SK-N-SH (cell line): ENCODE measurements around the gene LCA5L. TPM values are rescaled to one million over a fixed set of nuclear protein-coding genes. Genes with fewer than 3 reads are reported as not detected.

Experiments
- CTCF ChIA-PET: fragments of 300-600, 350-600 bp; formaldehyde crosslinking; extraction: SDS; loops from one replicate; lab custom pipeline; 2021; lab: Yijun Ruan, JAX
- POLR2A ChIA-PET: fragments of 350-600 bp; sonication (Branson Sonifier 250); formaldehyde crosslinking; extraction: SDS; loops from one replicate; lab custom pipeline; 2020; ENCODE audit warnings: antibody characterized with exemption, inconsistent platforms; lab: Yijun Ruan, JAX
- DNase-seq: peaks from one replicate; pipeline ENCODE4 v3.0.0; 2012
- H2AFZ ChIP-seq: fragments of 200-600 bp; sonication (generic); 2 replicates; pipeline ENCODE4 v1.8.1; 2016; ENCODE audit warnings: antibody characterized with exemption, mild to moderate bottlenecking, low read depth
- H3F3A ChIP-seq: fragments of 200-600 bp; sonication (generic); replicated peaks from 2 replicates; pipeline ENCODE3; 2016; ENCODE audit warnings: antibody characterized with exemption, mild to moderate bottlenecking; ENCODE audit not compliant: insufficient read depth
- H3K27ac ChIP-seq, 2 experiments: fragments of 200-500 bp in 1 of 2; fragments of 200-600 bp in 1 of 2; sonication (Bioruptor generic) in 1 of 2; sonication (generic), shearing (Covaris generic) in 1 of 2; 2 replicates each; pipeline versions ENCODE4 v1.5.1 to v1.6.1; 2014 to 2016; ENCODE audit warnings: low read depth in 2 of 2, inconsistent platforms in 1 of 2, low read length in 1 of 2, mild to moderate bottlenecking in 1 of 2, mixed read lengths in 1 of 2
- H3K27me3 ChIP-seq: fragments of 200-600 bp; sonication (generic), shearing (Covaris generic); 2 replicates; pipeline ENCODE4 v1.6.1; 2016; ENCODE audit warnings: mixed run types; ENCODE audit not compliant: insufficient read depth
- H3K36me3 ChIP-seq, 2 experiments: fragments of 200-500 bp in 1 of 2; fragments of 200-600 bp in 1 of 2; sonication (Bioruptor generic) in 1 of 2; sonication (generic) in 1 of 2; replicated peaks in 1 of 2; 2 replicates each; pipeline versions ENCODE3 to v1.5.1; 2014 to 2016; ENCODE audit warnings: low read length in 1 of 2, mild to moderate bottlenecking in 1 of 2; ENCODE audit not compliant: insufficient read depth in 2 of 2, control insufficient read depth in 1 of 2
- H3K4me1 ChIP-seq, 2 experiments: fragments of 200-500 bp in 1 of 2; fragments of 200-600 bp in 1 of 2; sonication (Bioruptor generic) in 1 of 2; sonication (generic), shearing (Covaris generic) in 1 of 2; 2 replicates each; pipeline versions ENCODE4 v1.5.1 to v1.6.1; 2014 to 2016; ENCODE audit warnings: low read depth in 1 of 2, low read length in 1 of 2, mixed run types in 1 of 2; ENCODE audit not compliant: insufficient read depth in 2 of 2, control insufficient read depth in 1 of 2
- H3K4me2 ChIP-seq: fragments of 200-600 bp; sonication (generic), shearing (Covaris generic); 2 replicates; pipeline ENCODE4 v1.6.1; 2017; ENCODE audit warnings: mixed run types
- H3K4me3 ChIP-seq, 2 experiments: fragments of 200-500 bp in 1 of 2; fragments of 200-600 bp in 1 of 2; sonication (Bioruptor generic) in 1 of 2; sonication (generic), shearing (Covaris generic) in 1 of 2; 2 replicates each; pipeline versions ENCODE4 v1.5.1 to v1.8.1; 2014 to 2016; ENCODE audit warnings: low read depth in 2 of 2, inconsistent platforms in 1 of 2, low read length in 1 of 2, mild to moderate bottlenecking in 1 of 2, mixed read lengths in 1 of 2, moderate library complexity in 1 of 2
- H3K79me2 ChIP-seq: fragments of 200-600 bp; sonication (generic); 2 replicates; pipeline ENCODE4 v1.8.1; 2017; ENCODE audit warnings: mild to moderate bottlenecking; ENCODE audit not compliant: insufficient read depth
- H3K9ac ChIP-seq: fragments of 200-600 bp; sonication (generic); 2 replicates; pipeline ENCODE4 v1.6.1; 2017; ENCODE audit warnings: mixed run types
- H3K9me2 ChIP-seq: fragments of 200-600 bp; sonication (generic); 2 replicates; pipeline ENCODE4 v1.6.1; 2017; ENCODE audit warnings: mixed run types
- H3K9me3 ChIP-seq: fragments of 200-600 bp; sonication (generic); 2 replicates; pipeline ENCODE4 v1.6.1; 2017; ENCODE audit warnings: mixed run types, mild to moderate bottlenecking, moderate library complexity
- H4K20me1 ChIP-seq: fragments of 200-600 bp; sonication (generic); 2 replicates; pipeline ENCODE4 v1.6.1; 2017; ENCODE audit warnings: mild to moderate bottlenecking, mixed run types; ENCODE audit not compliant: insufficient read depth
- CTCF ChIP-seq: fragments of 200-600 bp; sonication (generic); IDR thresholded peaks from 2 replicates; pipeline ENCODE4 v1.6.1; 2017; ENCODE audit warnings: antibody characterized with exemption, mild to moderate bottlenecking, moderate library complexity
- EP300 ChIP-seq, 2 experiments: IDR thresholded peaks; 2 replicates each; pipeline versions ENCODE4 v1.4.0 to v1.6.1; 2012; ENCODE audit warnings: borderline replicate concordance in 1 of 2, low read depth in 1 of 2, low read length in 1 of 2
- FOSL2 ChIP-seq: IDR thresholded peaks from 2 replicates; pipeline ENCODE4 v1.4.0; 2012; ENCODE audit warnings: low read depth, mild to moderate bottlenecking, moderate library complexity, borderline replicate concordance
- GABPA ChIP-seq: IDR thresholded peaks from 2 replicates; pipeline ENCODE4 v1.4.0; 2012; ENCODE audit warnings: low read depth, mild to moderate bottlenecking
- JUND ChIP-seq: IDR thresholded peaks from 2 replicates; pipeline ENCODE4 v1.4.0; 2012
- MAX ChIP-seq: IDR thresholded peaks from 2 replicates; pipeline ENCODE4 v1.4.0; 2012; ENCODE audit warnings: low read depth
- MEF2A ChIP-seq: IDR thresholded peaks from 2 replicates; pipeline ENCODE4 v1.4.0; 2012; ENCODE audit warnings: low read depth, borderline replicate concordance
- MXI1 ChIP-seq: IDR thresholded peaks from 2 replicates; pipeline ENCODE4 v1.6.1; 2012; ENCODE audit warnings: mild to moderate bottlenecking, low read depth, low read length, improper control_type of control experiment
- NFIC ChIP-seq: IDR thresholded peaks from 2 replicates; pipeline ENCODE4 v1.4.0; 2012; ENCODE audit warnings: borderline replicate concordance
- PBX3 ChIP-seq: IDR thresholded peaks from 2 replicates; pipeline ENCODE4; 2012
- POLR2AphosphoS5 ChIP-seq: IDR thresholded peaks from 2 replicates; pipeline ENCODE4 v1.6.1; 2012; ENCODE audit warnings: low read depth, low read length
- TEAD4 ChIP-seq: IDR thresholded peaks from 2 replicates; pipeline ENCODE4 v1.4.0; 2012; ENCODE audit warnings: mild to moderate bottlenecking, borderline replicate concordance; ENCODE audit not compliant: insufficient read depth
- USF1 ChIP-seq: IDR thresholded peaks from 2 replicates; pipeline ENCODE4 v1.4.0; 2012; ENCODE audit warnings: low read depth, borderline replicate concordance
- USF2 ChIP-seq: fragments of 150-350 bp; IDR thresholded peaks from 2 replicates; pipeline ENCODE4 v1.6.1; 2017; ENCODE audit warnings: antibody characterized with exemption, low read length, low read depth, borderline replicate concordance
- WGBS: methylation state at CpG from one replicate; pipeline ENCODE4 v1.1.6; 2017; ENCODE audit warnings: low lambda C conversion rate; 5-methylcytosine and 5-hydroxymethylcytosine counted together
- polyA plus RNA-seq, 3 experiments: library from polyadenylated mRNA; depleted of rRNA; stranded (reverse); fragments of >200 nt; gene quantifications; 2 replicates each; pipeline ENCODE4 v1.2.3, GENCODE V29; 2012

The LCA5L gene
- polyA plus RNA-seq, 1 of the 3 experiments (the other 2 are of a cell fraction) = 0.74 TPM

GRCh38 chr21:39430954-39431353, 14.6 kb downstream of the LCA5L start:
- Histone ChIP-seq H3K27me3 (no peaks in the 10 kb centered on the region), H3K9ac (no peak overlapping the region), H3K4me1 (no peaks in the 10 kb centered on the region), H3K27ac (no peak overlapping the region), H3F3A (peaks cover 4% of the 10 kb centered on the region), H3K36me3 (peaks cover 0 to 5% of the 10 kb centered on the region in 2 experiments), H3K4me2 (no peak overlapping the region), H3K9me3 (no peaks in the 10 kb centered on the region), H3K4me3 (no peak overlapping the region)
- CTCF ChIA-PET = interaction anchor here (1.0 to 2.8 kb wide), 2 partner anchors 10 to 11 kb away, joined by 3 to 20 read pairs; no protein-coding TSS in a partner anchor
- POLR2A ChIA-PET = no interaction called here
- no peak for TF ChIP-seq PBX3
- no peak for TF ChIP-seq CTCF
- no peak for TF ChIP-seq FOSL2
- no peak for TF ChIP-seq TEAD4
- TF ChIP-seq MXI1 = no peak
- TF ChIP-seq POLR2AphosphoS5 = no peak
- TF ChIP-seq NFIC = no peak
- TF ChIP-seq MEF2A = no peak
- no peak for TF ChIP-seq GABPA
- no peak for TF ChIP-seq EP300 (IDR thresholded peaks at IDR 0.05; ENCODE audit: borderline replicate concordance in 1 of 2, low read depth in 1 of 2, low read length in 1 of 2)
- no peak for TF ChIP-seq JUND
- no peak for TF ChIP-seq MAX
- TF ChIP-seq USF2 = no peak
- TF ChIP-seq USF1 = no peak
- TF ChIP-seq, all 33 proteins: peak for 0
- DNase-seq = no peak
- H3K79me2 ChIP-seq = no peaks in the 10 kb centered on the region
- WGBS = 94% methylated on average over 2 of the region's 2 CpGs
- H2AFZ ChIP-seq = no peak overlapping the region
- H3K9me2 ChIP-seq = no peaks in the 10 kb centered on the region
- no peaks in the 10 kb centered on the region for H4K20me1 ChIP-seq
